Fibroblast of villous mesenchyme (primary cell): ENCODE measurements around the gene KCNMA1. TPM values are rescaled to one million over a fixed set of nuclear protein-coding genes. Genes with fewer than 3 reads are reported as not detected.

Source experiments
- DNase-seq: peaks from one replicate; pipeline ENCODE4 v3.0.0-alpha.2; 2010; ENCODE audit warnings: low read depth
- H3K4me3 ChIP-seq: 2 replicates; pipeline ENCODE4 v1.5.1; 2011; ENCODE audit warnings: low read depth, mild to moderate bottlenecking, low read length
- CTCF ChIP-seq: IDR thresholded peaks from 2 replicates; pipeline ENCODE4 v1.5.1; 2012; ENCODE audit warnings: low read depth, mild to moderate bottlenecking, low read length; ENCODE audit not compliant: insufficient read depth
- total RNA-seq: library from RNA; depleted of rRNA; stranded (reverse); fragments of >200 nt; gene quantifications from 2 replicates; pipeline ENCODE4 v1.2.3, GENCODE V29; 2012

Gene KCNMA1
- total RNA-seq, 1 donor: 36.7 TPM

- TF ChIP-seq CTCF: no peak
- peak; percentile 33 for DNase-seq
- no peak overlapping the region for H3K4me3 ChIP-seq
Observed at GRCh38 chr10:77511498-77512218, 126.0 kb downstream of the KCNMA1 start.

- no peak for DNase-seq
- TF ChIP-seq CTCF: no peak
- H3K4me3 ChIP-seq: no peak overlapping the region
Observed at GRCh38 chr10:77510695-77511094, 126.9 kb downstream of the KCNMA1 start.

GRCh38 chr10:77510294-77510693 is 127.3 kb downstream of the KCNMA1 start:
- no peak for DNase-seq
- TF ChIP-seq CTCF: no peak
- H3K4me3 ChIP-seq: no peak overlapping the region

GRCh38 chr10:77509391-77509790 is 128.2 kb downstream of the KCNMA1 start:
- TF ChIP-seq CTCF: no peak

GRCh38 chr10:77507291-77507880 is 130.2 kb downstream of the KCNMA1 start:
- H3K4me3 ChIP-seq: no peak overlapping the region
- TF ChIP-seq CTCF: no peak
- peak; percentile 43 for DNase-seq

More at GRCh38 chr10:77509391-77509790, 128.2 kb downstream of the KCNMA1 start:
- no peak overlapping the region for H3K4me3 ChIP-seq
- DNase-seq: no peak

- H3K4me3 ChIP-seq: no peak overlapping the region
- DNase-seq: peak; percentile 24
- TF ChIP-seq CTCF: no peak
Observed at GRCh38 chr10:77506517-77507200, 130.9 kb downstream of the KCNMA1 start.
